Ovary (tissue), 3 donors: ENCODE data around the gene DRAXIN.

Experiments used
- CTCF ChIP-seq, 3 donors: fragments of 450-650 bp in 2 of 3; fragments of 200-600 bp in 1 of 3; IDR thresholded peaks; one replicate each; pipeline versions ENCODE4 v1.5.1 to v1.8.0; 2016 to 2022; ENCODE audit warnings: antibody characterized with exemption in 3 of 3, mild to moderate bottlenecking in 1 of 3
- POLR2A ChIP-seq: fragments of 450-650 bp; IDR thresholded peaks from one replicate; pipeline ENCODE4 v1.6.1; 2017; ENCODE audit warnings: antibody characterized with exemption, mild to moderate bottlenecking, moderate library complexity
- donor health status: DM: no; HTN: no; CAD: no.

GRCh38 chr1:11766429-11766776 is 74.9 kb downstream of the DRAXIN start:
- TF ChIP-seq CTCF (IDR thresholded peaks at IDR 0.05), result no peak
- TF ChIP-seq POLR2A, result no peak
